HG02678 (cell line): ENCODE measurements around the gene ABCC9.

Experiments
- ATAC-seq: cut with Tn5 transposase; IDR thresholded peaks from one replicate; pipeline ENCODE4 v1.9.1; 2021; ENCODE audit warnings: mild to moderate bottlenecking, moderate library complexity; ENCODE audit not compliant: unreplicated experiment

The ABCC9 gene

GRCh38 chr12:21881965-21882364 is 59.3 kb downstream of the ABCC9 start:
- no peak for ATAC-seq

GRCh38 chr12:21879312-21879711 is 61.9 kb downstream of the ABCC9 start:
- ATAC-seq = no peak

- no peak for ATAC-seq
Observed at GRCh38 chr12:21877293-21877982, 63.8 kb downstream of the ABCC9 start.

GRCh38 chr12:21865846-21866245 is 75.4 kb downstream of the ABCC9 start:
- no peak for ATAC-seq

- no peak for ATAC-seq
Observed at GRCh38 chr12:21860534-21860933, 80.7 kb downstream of the ABCC9 start.

- no peak for ATAC-seq
Observed at GRCh38 chr12:21860128-21860527, 81.1 kb downstream of the ABCC9 start.

- ATAC-seq = no peak
Observed at GRCh38 chr12:21852251-21852650, 89.0 kb downstream of the ABCC9 start.

- ATAC-seq = no peak
Observed at GRCh38 chr12:21851151-21851550, 90.1 kb downstream of the ABCC9 start.

GRCh38 chr12:21850419-21850818 is 90.8 kb downstream of the ABCC9 start:
- no peak for ATAC-seq

- no peak for ATAC-seq
Observed at GRCh38 chr12:21849878-21850277, 91.3 kb downstream of the ABCC9 start.

GRCh38 chr12:21848192-21848591 is 93.0 kb downstream of the ABCC9 start:
- no peak for ATAC-seq

GRCh38 chr12:21843795-21844194 is 97.4 kb downstream of the ABCC9 start:
- no peak for ATAC-seq

- no peak for ATAC-seq
Observed at GRCh38 chr12:21839776-21840175, 101.5 kb downstream of the ABCC9 start.

GRCh38 chr12:21837847-21838246 is 103.4 kb downstream of the ABCC9 start:
- ATAC-seq = no peak

- ATAC-seq = no peak
Observed at GRCh38 chr12:21831791-21832344, 109.4 kb downstream of the ABCC9 start.

GRCh38 chr12:21828779-21829178 is 112.4 kb downstream of the ABCC9 start:
- no peak for ATAC-seq

- no peak for ATAC-seq
Observed at GRCh38 chr12:21828136-21828775, 113.0 kb downstream of the ABCC9 start.

GRCh38 chr12:21827083-21827482 is 114.1 kb downstream of the ABCC9 start:
- no peak for ATAC-seq

GRCh38 chr12:21826618-21826910 is 114.7 kb downstream of the ABCC9 start:
- ATAC-seq = no peak

GRCh38 chr12:21825886-21826617 is 115.2 kb downstream of the ABCC9 start:
- no peak for ATAC-seq

- ATAC-seq = no peak
Observed at GRCh38 chr12:21823581-21823980, 117.6 kb downstream of the ABCC9 start.

- no peak for ATAC-seq
Observed at GRCh38 chr12:21819678-21820077, 121.5 kb downstream of the ABCC9 start.
